Testis (tissue), 3 donors: ENCODE data around the gene TBC1D16. TPM values are rescaled to one million over a fixed set of nuclear protein-coding genes. Genes with fewer than 3 reads are reported as not detected.

ENCODE experiments used
- DNase-seq: peaks from one replicate; pipeline ENCODE4 v3.0.0-alpha.2; 2019
- H3K27ac ChIP-seq, 2 donors: fragments of 200-600 bp; sonication (generic); one replicate each; pipeline ENCODE4 v1.5.1; 2019
- H3K27me3 ChIP-seq: fragments of 200-600 bp; sonication (generic); one replicate; pipeline ENCODE4 v1.5.1; 2019
- H3K36me3 ChIP-seq: fragments of 200-600 bp; sonication (generic); one replicate; pipeline ENCODE4 v1.5.1; 2017; ENCODE audit warnings: low read depth; ENCODE audit errors: missing control alignments
- H3K4me1 ChIP-seq: fragments of 200-600 bp; sonication (generic); one replicate; pipeline ENCODE4 v1.5.1; 2019
- H3K4me3 ChIP-seq, 2 donors: fragments of 200-600 bp; sonication (generic); one replicate each; pipeline ENCODE4 v1.5.1; 2017 to 2019
- H3K9me3 ChIP-seq: fragments of 200-600 bp; sonication (generic); one replicate; pipeline ENCODE4 v1.5.1; 2017
- POLR2A ChIP-seq: fragments of 450-650 bp; IDR thresholded peaks from one replicate; pipeline ENCODE4 v1.6.1; 2017; ENCODE audit warnings: antibody characterized with exemption, mild to moderate bottlenecking, moderate library complexity
- WGBS, 2 donors: methylation state at CpG; one replicate each; pipeline ENCODE4 v1.1.5; 2018; 5-methylcytosine and 5-hydroxymethylcytosine counted together
- intact Hi-C: fragments of 100-400 bp; cut with DNase I; formaldehyde crosslinking; loops from one replicate; pipeline ENCODE4 v1.15.1; 2023; ENCODE audit warnings: low total_unique reads
- polyA plus RNA-seq: library from polyadenylated mRNA; stranded (reverse); fragments of 350-450 nt; fragmentation: Illumina TruSeq; extraction: RNeasy Lipid Tissue Mini Kit (QIAGEN cat#74804); gene quantifications from one replicate; pipeline ENCODE4 v1.2.3, GENCODE V29; 2014; ENCODE audit warnings: low read depth, low replicate concordance; ENCODE audit not compliant: insufficient read depth
- total RNA-seq, 2 donors: library from RNA; depleted of rRNA; stranded (reverse); fragments of >200 nt; gene quantifications; one replicate each; pipeline ENCODE4 v1.2.3, GENCODE V29; 2016
- TF ChIP-seq, protein P1 (sequence below), 3 experiments: fragments of 450-650 bp in 2 of 3; fragments of 200-600 bp in 1 of 3; sonication (generic) in 1 of 3; IDR thresholded peaks; one replicate each; pipeline ENCODE4 v1.5.1; 2016 to 2019; ENCODE audit warnings: antibody characterized with exemption in 3 of 3, mild to moderate bottlenecking in 2 of 3, moderate library complexity in 1 of 3

TBC1D16 gene
- total and polyA plus RNA-seq, 3 donors from 2014 or later = 11.0 to 16.0 (median 11.7) TPM

- Histone ChIP-seq H3K4me3 (peak overlapping the region in 1 of 2 donors; percentile 2), H3K27me3 (no peaks in the 10 kb centered on the region), H3K9me3 (no peaks in the 10 kb centered on the region), H3K4me1 (peaks cover 36% of the 10 kb centered on the region), H3K27ac (peak overlapping the region in 1 of 2 donors; percentile 41), H3K36me3 (no peaks in the 10 kb centered on the region)
- 59 to 69% methylated on average over 27 of the region's 27 CpGs for WGBS, 2 donors
- intact Hi-C loops = no loop called here
- TF ChIP-seq POLR2A = no peak
- TF ChIP-seq, protein P1, sequence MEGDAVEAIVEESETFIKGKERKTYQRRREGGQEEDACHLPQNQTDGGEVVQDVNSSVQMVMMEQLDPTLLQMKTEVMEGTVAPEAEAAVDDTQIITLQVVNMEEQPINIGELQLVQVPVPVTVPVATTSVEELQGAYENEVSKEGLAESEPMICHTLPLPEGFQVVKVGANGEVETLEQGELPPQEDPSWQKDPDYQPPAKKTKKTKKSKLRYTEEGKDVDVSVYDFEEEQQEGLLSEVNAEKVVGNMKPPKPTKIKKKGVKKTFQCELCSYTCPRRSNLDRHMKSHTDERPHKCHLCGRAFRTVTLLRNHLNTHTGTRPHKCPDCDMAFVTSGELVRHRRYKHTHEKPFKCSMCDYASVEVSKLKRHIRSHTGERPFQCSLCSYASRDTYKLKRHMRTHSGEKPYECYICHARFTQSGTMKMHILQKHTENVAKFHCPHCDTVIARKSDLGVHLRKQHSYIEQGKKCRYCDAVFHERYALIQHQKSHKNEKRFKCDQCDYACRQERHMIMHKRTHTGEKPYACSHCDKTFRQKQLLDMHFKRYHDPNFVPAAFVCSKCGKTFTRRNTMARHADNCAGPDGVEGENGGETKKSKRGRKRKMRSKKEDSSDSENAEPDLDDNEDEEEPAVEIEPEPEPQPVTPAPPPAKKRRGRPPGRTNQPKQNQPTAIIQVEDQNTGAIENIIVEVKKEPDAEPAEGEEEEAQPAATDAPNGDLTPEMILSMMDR (IDR thresholded peaks at IDR 0.05) = no peak
- peak; percentile 44 for DNase-seq
These were observed 85.9 kb downstream of the TBC1D16 start for GRCh38 chr17:79949656-79950209.

DNA sequence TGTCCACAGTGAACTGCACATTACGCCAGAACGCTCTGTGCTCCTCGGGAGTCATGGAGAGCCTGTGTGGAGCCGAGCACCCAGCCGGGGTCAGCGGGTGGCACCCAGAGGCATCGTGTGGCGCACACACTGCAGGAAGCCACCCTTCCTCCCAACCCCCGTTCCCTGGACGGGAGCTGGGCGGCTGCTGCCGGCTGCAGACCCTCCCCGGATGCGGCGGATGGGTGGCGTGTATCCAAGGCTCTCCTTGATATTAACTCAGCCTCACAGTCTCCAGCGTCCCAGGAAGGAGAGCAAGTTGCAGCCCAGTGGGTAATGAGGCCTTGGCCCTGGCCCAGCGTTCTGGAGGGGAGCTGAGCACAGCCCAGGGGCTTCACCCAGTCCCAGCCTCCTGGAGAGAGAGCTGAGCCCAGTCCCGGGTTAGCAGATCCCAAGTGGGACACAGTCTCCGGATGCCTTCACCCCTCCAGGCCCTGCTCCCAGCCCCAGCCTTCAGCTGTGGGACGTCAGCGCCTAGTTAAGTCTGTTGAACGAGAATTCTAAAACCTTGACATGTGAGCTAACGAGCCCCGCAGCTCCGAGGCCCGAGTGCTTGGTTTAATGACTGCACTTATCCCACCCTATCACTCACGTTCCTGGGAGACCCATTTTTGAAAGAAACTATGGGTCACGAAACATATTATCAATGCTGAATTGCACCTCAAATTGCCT, 86.6 kb downstream of the TBC1D16 start:
- peak; percentile 58 for DNase-seq
- Histone ChIP-seq H3K4me3 (no peak overlapping the region), H3K4me1 (peaks cover 36% of the 10 kb centered on the region), H3K9me3 (no peaks in the 10 kb centered on the region), H3K27ac (peak overlapping the region in 1 of 2 donors; percentile 41), H3K36me3 (no peaks in the 10 kb centered on the region), H3K27me3 (no peaks in the 10 kb centered on the region)
- TF ChIP-seq POLR2A = no peak
- TF ChIP-seq, protein P1 (IDR thresholded peaks at IDR 0.05) = no peak
- 49 to 56% methylated on average over 10 to 29 of the region's 29 CpGs for WGBS, 2 donors
- intact Hi-C loops = no loop called here

GRCh38 chr17:79948406-79948944, 87.2 kb downstream of the TBC1D16 start:
- DNase-seq = no peak
- WGBS, 2 donors = 68 to 73% methylated on average over 3 to 10 of the region's 10 CpGs
- Histone ChIP-seq H3K27me3 (no peaks in the 10 kb centered on the region), H3K4me3 (no peak overlapping the region), H3K36me3 (no peaks in the 10 kb centered on the region), H3K27ac (no peak overlapping the region), H3K4me1 (peaks cover 35% of the 10 kb centered on the region), H3K9me3 (no peaks in the 10 kb centered on the region)
- TF ChIP-seq, protein P1 (IDR thresholded peaks at IDR 0.05) = no peak
- no peak for TF ChIP-seq POLR2A
- intact Hi-C loops = no loop called here

DNA sequence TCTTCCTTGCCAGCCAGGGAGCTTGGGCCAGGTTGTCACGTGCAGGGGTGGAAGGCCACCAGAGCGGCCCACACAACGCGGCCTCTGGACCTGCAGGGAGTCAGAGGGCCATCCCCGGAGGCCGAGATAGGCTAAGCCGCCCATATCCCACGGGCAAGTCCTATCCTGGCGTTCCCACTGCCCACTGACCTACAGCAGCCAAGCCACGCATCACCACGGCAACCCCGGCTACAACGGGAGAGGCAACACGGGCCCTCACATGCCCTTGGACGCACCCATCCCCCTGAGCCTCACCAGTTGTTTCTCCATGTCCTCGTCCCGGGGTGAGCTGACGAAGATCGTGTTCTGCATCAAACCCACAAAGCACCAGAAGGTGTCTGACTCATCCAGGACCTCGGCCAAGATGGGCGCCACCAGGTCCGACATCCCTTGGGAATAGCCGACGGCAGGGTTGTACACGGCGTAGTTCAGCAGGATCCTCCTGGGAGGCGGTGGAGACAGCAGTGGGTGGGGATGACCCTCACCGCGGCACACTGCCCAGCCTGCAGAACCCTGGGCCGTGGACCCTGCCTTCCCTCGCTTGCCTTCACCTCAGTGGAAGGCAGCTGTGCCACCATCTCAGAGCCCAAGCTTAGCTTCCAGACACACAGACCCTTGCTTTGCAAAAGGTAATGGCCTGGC, 88.2 kb downstream of the TBC1D16 start:
- H3K4me1 ChIP-seq = peaks cover 30% of the 10 kb centered on the region
- DNase-seq = no peak
- no peaks in the 10 kb centered on the region for H3K36me3 ChIP-seq
- WGBS, 2 donors = 95 to 98% methylated on average over 15 to 31 of the region's 31 CpGs
- no peaks in the 10 kb centered on the region for H3K9me3 ChIP-seq
- H3K4me3 ChIP-seq = no peak overlapping the region
- TF ChIP-seq POLR2A = no peak
- TF ChIP-seq, protein P1 (IDR thresholded peaks at IDR 0.05) = no peak
- no peak overlapping the region for H3K27ac ChIP-seq
- no peaks in the 10 kb centered on the region for H3K27me3 ChIP-seq
- intact Hi-C loops = no loop called here
